ENCODE results near the gene PITPNB.

The PITPNB gene

DNA sequence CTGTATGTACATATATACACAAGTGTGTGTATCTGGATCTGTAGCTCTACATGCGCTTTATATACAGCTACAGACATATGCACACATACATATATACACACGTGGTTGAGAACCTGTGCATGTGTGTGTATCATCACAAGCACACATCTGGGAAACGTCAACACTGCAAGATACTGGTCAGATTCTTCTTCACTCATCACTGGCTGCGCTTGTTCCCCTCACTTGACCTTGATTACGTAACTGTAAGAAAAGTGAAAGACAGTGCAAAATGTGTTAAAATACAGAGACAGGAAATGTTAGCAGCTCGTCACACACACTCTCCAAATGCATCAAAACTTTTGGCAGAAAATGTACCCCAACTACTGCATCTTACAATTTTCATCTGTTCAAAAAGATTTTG is 65.6 kb downstream of the PITPNB start:
- no peak for DNase-seq

DNA sequence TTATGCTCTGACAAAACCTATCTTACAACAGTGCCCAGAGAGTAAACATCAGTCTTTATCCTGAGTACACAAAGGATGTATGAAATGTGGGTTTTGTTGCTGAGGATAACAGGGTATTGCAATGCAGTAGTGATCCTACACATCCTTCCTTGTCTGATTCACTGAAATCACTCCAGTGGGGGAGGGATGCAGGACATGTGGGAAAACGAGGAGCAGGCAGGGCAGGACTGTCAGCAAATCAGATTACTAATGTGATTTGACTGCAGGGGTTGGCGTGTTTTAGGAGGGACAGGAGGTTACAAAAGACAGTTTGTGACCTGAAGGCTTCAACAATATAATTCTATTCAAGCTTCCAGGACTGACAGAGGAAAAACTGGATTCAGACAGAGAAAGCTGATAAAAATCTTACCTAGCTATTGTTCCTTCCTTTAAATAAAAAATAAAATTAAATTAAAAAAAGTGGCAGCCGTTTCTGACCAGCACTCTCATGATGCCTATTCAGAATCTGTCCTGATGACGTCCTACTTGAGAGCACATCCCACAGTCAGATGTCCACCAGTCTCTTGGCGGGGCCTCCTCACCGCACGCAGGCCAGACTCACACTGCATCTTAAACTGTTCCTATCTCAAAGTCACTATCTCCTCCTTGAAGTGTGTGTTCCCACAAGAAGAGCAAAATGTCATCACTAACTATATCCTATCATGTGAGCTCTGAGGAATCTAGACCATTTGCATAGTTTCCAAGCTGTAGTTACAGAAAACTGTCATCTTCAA is 66.9 kb downstream of the PITPNB start:
- no peak for DNase-seq

DNA sequence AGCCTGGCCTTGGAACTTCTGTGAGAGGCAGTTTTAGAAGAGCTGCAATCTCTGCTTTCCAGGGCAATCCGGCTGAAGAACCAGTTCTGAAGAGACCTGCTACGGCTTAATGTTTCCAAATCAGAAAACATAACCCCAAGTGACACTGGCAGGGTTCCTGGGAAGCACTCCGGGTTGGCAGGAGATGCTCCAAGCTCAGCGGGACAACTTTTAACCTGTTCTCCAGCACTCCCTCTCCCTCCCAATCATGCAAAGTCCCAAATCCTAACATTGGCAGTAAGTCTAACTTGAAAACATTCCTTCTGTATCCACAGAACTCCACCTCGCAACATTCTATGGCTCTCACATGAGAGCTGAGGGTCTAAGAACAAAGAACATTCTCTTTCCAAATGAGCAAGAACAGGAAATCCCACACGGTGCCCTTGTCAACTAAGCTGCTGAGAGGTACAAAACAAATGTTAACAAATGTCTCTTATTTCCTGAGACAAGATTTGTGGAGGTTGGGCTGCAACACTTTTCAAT is 69.0 kb downstream of the PITPNB start:
- DNase-seq = no peak

DNA sequence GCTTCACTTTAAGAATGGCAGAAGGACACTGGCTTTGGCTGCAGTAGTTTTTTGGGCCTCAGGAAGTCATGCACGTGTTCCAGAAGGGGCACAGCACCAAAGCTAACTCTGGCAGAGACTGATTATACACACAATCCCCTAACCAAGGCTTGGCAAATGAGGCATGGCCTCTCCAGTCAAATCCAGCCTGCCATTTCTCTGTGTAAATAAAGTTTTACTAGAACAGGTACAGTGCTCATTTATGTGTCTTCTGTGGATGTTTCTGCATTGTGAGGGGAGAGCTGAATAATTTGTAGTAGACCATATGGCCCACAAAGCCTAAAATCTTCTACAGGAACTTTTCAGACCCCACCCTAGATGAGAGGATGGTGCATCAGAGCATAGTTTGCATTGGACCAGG is 71.1 kb downstream of the PITPNB start:
- DNase-seq = no peak

DNA sequence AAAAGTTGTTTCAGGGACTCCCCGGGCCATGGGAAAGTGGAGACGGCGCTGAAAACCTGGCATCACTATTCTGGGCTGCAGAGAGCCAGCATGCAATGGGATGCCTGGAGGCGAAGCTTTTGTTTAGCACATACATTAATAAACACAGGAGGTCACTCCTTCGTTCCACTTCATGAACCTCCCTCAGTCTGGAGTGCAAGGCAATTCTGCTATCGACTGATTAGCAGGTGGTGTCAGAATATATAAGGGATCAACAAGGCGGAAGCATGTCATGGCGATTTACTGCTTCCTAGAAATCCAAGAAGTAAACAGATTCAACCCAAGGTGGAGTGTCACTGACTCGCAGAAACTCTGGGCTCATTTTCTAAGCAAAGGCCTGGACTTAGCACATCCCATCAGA is 72.1 kb downstream of the PITPNB start:
- DNase-seq = no peak

DNA sequence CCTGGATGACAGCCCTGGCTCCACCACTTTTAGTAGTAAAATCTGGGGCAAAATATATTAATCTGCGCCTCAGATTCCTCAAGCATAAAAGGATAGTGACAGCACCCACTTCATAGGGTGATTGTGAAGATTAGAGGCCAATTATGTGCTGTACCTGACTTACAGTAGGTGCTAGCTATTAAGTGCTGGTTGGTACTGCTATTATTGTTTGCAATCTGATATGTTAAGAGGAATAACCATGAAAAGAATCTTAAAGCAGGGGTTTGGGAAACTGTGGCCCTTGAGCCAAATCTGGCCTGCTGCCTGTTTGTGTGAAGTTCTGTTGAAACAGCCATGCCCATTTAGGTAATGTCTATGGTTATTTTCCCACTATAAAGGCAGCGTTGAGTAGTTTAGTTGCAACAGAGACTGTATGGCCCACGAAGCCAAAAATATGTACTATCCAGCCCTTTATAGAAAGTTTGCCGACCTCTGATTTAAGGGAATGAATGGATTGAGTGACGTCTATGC is 72.8 kb downstream of the PITPNB start:
- no peak for DNase-seq

DNA sequence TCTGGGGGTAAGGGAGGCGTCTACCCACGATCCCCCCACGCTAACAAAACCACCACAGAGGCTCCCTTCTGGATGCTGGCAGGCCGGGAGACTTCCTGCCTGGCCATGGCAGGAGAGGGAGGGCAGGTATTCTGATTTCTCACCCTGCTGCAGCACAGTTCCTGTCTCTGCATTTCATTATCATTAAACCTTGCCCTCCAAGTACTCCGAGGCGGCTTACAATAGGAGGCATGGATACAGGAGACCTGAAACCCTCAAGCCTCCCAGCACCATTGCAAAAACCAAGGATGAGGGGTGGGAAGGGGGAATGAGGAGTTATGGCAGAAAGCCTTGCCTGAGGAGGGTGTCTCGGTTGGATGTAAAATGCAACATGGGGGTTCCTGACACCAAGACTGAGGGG is 73.4 kb downstream of the PITPNB start:
- no peak for DNase-seq

DNA sequence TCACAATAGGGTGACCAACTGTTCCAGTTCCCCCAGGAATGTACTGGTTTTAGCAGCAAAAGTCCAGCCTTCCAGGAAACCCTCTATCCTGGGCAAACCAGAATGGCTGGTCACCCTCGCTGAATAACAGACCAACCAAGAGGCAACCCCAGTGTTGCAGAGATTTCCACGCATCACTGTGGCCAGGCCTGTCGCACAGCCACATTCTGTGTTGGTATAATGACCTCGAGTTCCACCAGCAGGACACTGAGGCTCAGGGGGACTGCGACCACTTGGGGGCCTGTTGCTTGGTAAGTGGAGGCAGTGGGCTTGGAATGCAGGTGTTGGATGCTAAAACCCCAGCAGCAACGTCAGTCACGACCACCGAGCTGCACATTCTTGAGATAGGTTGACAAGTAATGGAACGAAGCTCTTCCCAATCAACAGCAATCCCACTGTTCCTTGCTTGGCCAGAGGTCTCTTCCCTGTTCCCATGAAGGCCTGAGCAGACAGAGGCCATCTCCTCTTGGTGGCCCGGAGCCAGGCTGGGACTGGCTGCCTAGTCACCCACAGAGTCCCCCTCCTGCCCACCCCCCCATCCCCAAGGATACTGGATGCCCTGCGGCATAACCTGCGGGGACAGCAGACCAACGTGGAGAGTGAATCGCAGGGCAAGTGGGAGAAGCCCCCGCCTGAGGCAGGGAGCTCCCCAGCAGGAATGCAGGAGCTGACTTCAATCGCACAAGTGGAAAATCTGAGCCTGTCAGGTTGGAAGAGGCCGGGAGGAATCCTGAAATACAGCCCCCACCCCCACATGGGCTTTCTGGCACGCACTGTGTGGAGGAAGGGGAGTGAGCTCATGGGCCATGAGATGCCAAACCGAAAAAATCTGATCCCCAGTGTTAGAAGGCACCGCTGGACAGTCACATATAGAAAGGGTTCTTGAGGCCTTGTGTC is 74.1 kb downstream of the PITPNB start:
- no peak for DNase-seq

DNA sequence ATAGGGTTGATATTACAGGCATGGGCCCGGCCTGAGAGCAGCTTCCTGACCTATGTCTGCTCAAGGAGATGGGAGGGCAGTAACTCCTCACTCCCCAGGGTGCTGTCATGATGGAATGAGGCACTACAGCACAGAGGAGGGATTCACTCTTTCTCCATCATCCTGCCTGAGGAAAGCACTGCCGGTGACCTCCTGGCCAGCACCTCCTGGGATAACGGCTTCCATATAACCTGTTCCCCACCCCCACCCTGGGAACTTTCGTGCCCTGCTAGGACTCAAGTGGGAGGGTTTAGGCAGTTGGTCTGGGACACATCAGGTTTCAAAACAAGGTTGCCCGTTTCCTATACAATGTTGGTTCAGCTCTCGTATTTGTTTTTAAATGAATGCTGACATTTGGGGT is 74.8 kb downstream of the PITPNB start:
- DNase-seq = no peak

DNA sequence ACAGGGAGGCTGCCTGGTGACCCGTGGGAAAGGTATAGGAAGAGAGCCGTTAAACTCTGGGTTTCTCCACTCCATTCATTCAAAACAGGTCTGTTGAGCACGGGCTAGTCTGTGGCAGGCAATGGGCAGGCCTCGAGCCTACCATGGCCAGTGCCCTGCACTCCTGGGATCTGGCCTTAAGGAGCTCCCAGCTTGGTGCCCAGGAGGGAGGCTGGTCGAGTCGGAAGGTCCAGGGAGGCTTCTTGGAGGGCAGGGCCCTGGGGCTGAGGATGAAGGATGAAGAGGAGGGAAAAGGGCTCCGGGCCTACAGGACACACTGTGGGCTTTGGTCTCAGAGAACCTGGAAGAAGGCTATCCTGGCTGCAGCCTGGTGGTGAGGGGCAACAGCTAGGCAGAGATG is 75.6 kb downstream of the PITPNB start:
- no peak for DNase-seq

DNA sequence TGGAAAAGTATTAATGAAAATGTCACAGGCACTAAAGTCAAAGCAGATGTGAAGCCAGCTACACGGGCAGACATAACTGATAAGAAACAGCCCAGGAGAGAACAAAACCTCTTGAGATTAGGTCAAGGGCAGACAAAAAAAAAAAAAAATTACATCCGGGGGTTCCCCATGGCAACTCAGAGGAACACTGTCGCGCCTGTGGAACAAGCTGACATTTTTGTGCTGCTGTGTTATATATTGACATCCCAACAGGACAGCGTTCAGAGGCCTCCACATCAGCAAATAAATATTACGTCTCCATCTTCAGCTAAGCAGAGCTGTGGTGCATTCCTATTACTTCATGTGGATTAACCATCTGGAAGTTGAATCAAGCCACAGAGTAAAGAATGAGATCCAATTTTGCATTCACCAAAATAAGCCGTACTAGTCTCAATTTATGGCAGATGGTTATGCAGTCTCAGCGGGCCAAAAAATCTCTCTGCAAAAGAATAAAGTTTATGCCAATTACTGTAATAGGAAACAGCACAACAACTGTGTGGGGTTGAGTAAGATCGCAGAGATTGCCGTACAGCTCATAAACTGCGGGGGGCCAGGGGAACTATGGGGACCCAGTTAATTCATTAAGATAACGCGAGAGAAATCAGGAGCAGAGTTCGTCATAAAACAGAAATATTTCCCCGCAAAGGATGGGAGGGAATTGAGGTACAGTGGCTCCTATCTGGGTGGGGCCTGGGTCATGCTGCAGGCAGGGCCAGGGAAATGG is 76.2 kb downstream of the PITPNB start:
- no peak for DNase-seq

DNA sequence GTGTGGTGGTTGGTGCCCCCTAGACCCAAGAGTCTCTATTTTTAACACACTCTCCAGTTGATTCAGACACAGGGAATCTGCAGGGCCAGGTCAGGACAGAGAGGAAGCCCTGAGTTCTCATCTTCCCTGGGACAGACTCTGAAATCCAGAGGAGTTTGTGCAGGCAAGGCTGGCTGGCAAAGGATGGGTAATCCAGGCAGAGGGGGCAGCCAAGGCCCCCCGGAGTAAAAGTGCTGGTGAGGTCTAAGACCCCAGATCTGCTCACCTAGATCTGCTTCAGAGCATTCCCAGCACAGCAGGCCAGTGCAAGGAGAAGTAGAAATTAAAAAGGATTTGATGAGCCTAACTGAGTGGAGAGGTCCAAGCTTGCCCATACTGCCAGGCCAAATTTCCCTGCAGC is 76.9 kb downstream of the PITPNB start:
- DNase-seq = no peak

DNA sequence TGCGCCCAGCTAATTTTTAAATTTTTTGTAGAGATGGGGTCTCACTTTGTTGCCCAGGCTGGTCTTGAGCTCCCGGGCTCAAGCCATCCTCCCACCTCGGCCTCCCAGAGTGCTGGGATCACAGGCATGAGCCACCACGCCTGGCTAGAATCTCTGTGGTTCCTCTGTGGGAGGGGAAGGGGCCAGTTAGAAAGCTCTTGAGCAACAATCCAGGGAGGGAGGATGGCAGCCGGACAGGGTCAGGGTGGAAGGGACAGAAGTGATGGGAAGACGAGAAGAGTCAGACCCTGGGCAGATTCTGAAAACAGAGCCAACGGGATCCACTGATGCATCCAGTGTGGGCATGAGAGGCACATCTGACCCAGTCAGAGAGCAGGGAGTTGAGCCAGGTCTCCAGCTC is 78.6 kb downstream of the PITPNB start:
- no peak for DNase-seq

DNA sequence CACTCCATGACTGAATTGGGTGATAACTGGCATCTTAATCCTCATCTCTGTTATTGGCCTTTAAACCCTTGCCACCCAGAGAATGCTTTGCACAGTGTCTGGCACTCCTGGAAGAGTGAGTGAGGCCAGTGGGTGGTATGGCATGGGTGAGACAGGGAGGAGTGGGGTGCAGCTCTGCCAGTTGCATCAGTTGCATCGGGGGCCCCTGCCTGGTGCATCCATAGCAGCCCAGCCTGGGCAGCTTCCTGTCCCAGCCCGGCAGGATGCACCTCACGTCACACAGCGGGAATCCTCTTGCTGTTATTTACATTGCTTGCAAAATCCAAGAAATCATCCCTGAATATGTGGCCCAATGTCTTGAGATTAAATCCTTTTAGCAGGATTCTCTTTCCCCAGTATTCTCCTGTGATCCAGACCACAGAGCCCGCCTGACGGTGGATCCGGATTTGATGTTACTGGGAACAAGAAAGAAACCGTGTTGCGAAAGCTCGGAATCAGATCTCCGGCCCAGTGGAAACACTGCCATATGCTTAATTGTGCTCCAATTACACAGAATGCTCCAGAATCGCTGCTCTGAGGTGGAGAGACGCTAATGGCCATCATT is 79.9 kb downstream of the PITPNB start:
- DNase-seq = no peak

DNA sequence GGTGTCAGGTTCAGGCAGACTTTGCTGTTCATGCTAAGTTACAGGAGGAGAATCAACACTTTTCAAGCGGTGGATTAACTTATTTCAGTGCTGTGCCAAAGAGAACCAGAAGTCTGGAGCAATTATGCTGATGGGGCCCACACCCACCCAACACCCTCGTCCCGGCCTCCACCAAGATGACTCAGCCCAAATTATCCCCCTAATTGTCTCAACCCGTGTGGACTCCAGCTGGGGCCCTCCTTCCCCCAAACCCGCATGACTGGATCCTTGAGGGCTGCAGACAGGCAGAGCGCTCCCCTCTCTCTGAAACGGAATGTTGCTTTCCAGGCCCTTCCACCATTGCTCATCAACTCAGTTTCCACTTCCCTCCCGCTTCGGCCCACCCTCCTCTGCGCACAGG is 82.9 kb downstream of the PITPNB start:
- no peak for DNase-seq

DNA sequence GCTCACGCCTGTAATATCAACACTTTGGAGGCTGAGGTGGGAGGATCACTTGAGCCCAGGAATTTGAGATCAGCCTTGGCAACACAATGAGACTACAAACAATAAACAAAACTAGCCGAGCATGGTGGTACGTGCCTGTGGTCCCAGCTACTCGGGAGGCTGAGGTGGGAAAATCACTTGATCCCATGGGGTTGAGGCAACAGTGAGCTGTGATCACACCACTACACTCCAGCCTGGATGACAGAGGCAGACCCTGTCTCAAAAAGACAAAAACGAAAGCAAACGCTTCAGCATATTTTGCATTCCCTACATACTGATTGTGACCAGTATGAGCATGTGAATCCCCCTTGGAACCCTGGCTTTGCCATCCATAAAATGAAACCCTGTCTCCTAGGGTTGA is 83.6 kb downstream of the PITPNB start:
- no peak for DNase-seq

DNA sequence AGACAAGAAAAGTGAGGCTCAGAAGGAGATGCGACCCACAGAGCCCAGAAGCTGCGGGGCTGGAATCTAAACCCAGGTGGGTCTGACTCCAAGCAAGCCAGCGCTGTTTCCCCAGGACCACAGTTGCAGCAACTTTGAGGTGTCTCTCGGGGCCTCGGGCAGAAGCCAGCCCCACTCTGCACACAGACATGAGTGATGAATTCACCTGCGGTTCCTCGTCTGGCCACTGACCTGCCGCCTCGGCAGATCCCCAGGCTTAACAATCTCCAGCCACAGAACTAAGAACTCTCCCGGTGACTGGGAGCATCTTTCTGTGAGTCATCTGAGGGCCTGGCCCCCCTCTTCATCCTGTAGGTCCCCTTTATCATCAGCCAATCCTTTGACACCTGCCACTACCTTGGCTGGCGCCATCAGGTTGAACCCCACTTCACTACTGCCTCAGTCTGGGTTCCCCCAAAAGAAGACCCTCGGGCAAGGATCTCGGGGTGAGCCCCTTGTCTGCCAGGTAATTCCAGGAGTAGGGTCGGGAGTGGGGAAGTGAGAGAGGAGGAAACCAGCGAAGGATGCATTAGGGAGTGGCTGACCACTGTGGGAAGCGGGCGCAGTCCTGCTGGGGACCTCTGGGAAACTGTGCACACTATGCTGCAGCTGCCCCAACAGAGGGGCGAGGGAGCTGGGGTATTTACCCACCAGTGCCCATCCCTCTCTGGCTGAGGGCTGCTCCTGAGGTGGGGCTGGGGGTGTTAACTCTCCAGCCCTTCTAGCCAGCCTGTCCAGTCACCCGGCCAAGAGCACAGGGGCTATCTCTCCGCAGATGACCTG is 84.5 kb downstream of the PITPNB start:
- no peak for DNase-seq

DNA sequence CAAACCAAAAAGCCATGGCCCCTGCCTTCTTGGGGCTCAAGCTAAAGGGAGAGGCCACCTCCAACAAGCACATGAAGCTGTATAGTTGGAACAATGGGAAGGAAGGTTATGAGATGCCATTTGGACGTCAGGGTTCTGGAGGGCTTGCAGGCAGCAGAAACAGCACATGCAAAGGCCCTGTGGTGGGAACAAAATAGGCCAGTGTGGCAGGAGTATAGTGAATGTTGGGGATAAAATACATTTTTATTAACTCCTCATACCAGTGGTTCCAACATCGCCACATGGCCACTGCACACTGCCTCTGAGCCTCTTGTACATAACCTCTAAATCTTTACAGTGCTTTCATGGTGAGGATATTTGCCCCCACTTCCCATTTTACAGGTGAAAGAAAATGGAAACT is 85.3 kb downstream of the PITPNB start:
- no peak for DNase-seq

DNA sequence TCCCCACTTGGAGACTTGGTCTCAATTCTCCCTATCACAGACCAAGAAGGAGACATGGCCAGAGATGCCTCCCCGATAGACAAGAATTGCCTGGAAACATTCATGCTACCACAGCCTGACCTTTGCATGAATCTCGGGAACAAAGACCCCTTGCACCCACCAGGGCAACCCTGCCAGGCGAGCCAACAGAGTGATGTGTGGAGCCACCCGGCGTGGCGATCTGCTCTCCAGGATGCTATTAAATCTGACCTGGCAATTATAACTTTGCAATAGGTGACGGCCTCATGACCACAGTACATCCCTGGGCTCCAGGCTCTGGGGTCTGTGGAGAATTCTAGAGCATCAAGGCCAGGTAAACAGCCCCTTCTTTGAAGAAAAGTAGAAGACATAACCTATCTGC is 86.5 kb downstream of the PITPNB start:
- DNase-seq = no peak

DNA sequence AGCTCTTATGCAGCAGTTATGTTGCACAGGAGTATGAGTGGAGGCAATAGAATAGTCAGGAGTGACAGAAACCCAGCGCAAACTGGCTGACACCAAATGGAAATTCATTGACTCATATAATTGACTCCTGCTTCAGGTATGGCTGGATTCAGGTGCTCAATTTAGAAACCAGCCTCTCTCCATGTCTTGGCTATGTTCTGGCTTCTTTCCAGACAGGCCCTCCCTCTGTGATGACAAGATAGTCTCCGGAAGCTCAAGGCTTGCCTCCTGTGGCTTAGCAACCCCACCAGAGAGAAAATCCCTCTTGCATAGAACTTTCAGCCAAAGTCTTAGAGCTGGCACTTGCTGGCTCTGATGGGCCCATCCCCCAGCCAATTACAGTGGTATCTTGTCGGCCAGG is 89.4 kb downstream of the PITPNB start:
- DNase-seq = no peak

Data from SW 1271 (cell line).